GM12878 (cell line): Measurements from ENCODE around the gene MEIS2. TPM values are rescaled to one million over a fixed set of nuclear protein-coding genes. Genes with fewer than 3 reads are reported as not detected.

ENCODE experiments used
- ATAC-seq: fragments of 200-7000 bp; cut with Tn5 transposase; 3 replicates; pipeline ENCODE4 v1.9.1; 2020; ENCODE audit warnings: mild to moderate bottlenecking, moderate library complexity
- BruUV-seq: library from RNA; stranded (reverse); fragments of 400-500 nt; replicated peaks from 2 replicates; lab custom pipeline; 2021; lab: Mats Ljungman, UMichigan
- CTCF ChIA-PET: fragments of 300-600 bp; sonication (Branson Sonifier 250); formaldehyde crosslinking; extraction: SDS; loops from one replicate; lab custom pipeline; 2021; ENCODE audit warnings: inconsistent platforms; lab: Yijun Ruan, JAX
- POLR2A ChIA-PET: fragments of 350-600 bp; formaldehyde crosslinking; extraction: SDS; loops from one replicate; lab custom pipeline; 2021; ENCODE audit warnings: inconsistent platforms; lab: Charles Lee
- RAD21 ChIA-PET: fragments of 300-600 bp; sonication (Branson Sonifier 250); formaldehyde crosslinking; loops from one replicate; lab custom pipeline; 2023; ENCODE audit warnings: antibody characterized with exemption; ENCODE audit not compliant: unreplicated experiment; lab: Charles Lee
- SMC1A ChIA-PET: fragments of 300-600 bp; sonication (Branson Sonifier 250); formaldehyde crosslinking; loops from one replicate; lab custom pipeline; 2023; ENCODE audit not compliant: unreplicated experiment, uncharacterized antibody; lab: Charles Lee
- DNase-seq: peaks from one replicate; pipeline ENCODE4 v3.0.0-alpha.2; 2011; ENCODE audit warnings: low read depth, low spot score
- FAIRE-seq: peaks from 3 replicates; lab custom pipeline; 2011; peaks lifted over from hg19 to GRCh38; lab: Jason Lieb, UNC
- H2AFZ ChIP-seq: 2 replicates; pipeline ENCODE4 v1.6.0; 2011; ENCODE audit warnings: low read depth, low read length, control low read depth; ENCODE audit not compliant: control insufficient read depth
- H3K27ac ChIP-seq: 2 replicates; pipeline ENCODE4 v1.5.1; 2011; ENCODE audit warnings: control low read depth; ENCODE audit not compliant: control insufficient read depth, insufficient read depth
- H3K27me3 ChIP-seq, 2 experiments: replicated peaks in 1 of 2; 2 replicates each; pipeline versions ENCODE4 v1.6.0 to v1.6.1; 2011; ENCODE audit warnings: low read length in 1 of 2; ENCODE audit not compliant: control insufficient read depth in 2 of 2, insufficient read depth in 2 of 2
- H3K36me3 ChIP-seq, 2 experiments: 2 replicates each; pipeline ENCODE4 v1.5.1; 2011; ENCODE audit warnings: low read length in 1 of 2; ENCODE audit not compliant: control insufficient read depth in 2 of 2, insufficient read depth in 2 of 2
- H3K4me1 ChIP-seq: 2 replicates; pipeline ENCODE4 v1.6.1; 2011; ENCODE audit warnings: mild to moderate bottlenecking, low read length, moderate library complexity, mixed read lengths; ENCODE audit not compliant: control insufficient read depth, insufficient read depth
- H3K4me2 ChIP-seq: 2 replicates; pipeline ENCODE4 v1.6.0; 2011; ENCODE audit warnings: control low read depth; ENCODE audit not compliant: control insufficient read depth, insufficient read depth
- H3K4me3 ChIP-seq: fragments of 200-600 bp; sonication (generic); 2 replicates; pipeline ENCODE4 v1.5.1; 2016
- H3K79me2 ChIP-seq: 2 replicates; pipeline ENCODE4 v1.6.0; 2011; ENCODE audit warnings: low read length; ENCODE audit not compliant: control insufficient read depth, insufficient read depth
- H3K9ac ChIP-seq: 2 replicates; pipeline ENCODE4 v1.8.0; 2011; ENCODE audit warnings: low read length, control low read depth, mixed read lengths; ENCODE audit not compliant: control insufficient read depth, insufficient read depth
- H3K9me3 ChIP-seq: replicated peaks from 3 replicates; pipeline ENCODE4 v1.5.1; 2011; ENCODE audit warnings: mild to moderate bottlenecking, low read length; ENCODE audit not compliant: control insufficient read depth, insufficient read depth
- H4K20me1 ChIP-seq: 2 replicates; pipeline ENCODE4 v1.6.0; 2011; ENCODE audit not compliant: control insufficient read depth, insufficient read depth
- CBFB ChIP-seq: IDR thresholded peaks from 2 replicates; pipeline ENCODE4 v1.6.1; 2016; ENCODE audit warnings: antibody characterized with exemption, low read depth
- CEBPB ChIP-seq, 2 experiments: fragments of 150-350 bp in 1 of 2; IDR thresholded peaks; 2 replicates each; pipeline ENCODE4 v1.6.1; 2012 to 2014; ENCODE audit warnings: low read depth in 2 of 2, low read length in 2 of 2, borderline replicate concordance in 1 of 2, inconsistent platforms in 1 of 2
- CREB1 ChIP-seq: IDR thresholded peaks from 2 replicates; pipeline ENCODE4 v1.6.1; 2012; ENCODE audit warnings: low read depth, mild to moderate bottlenecking, inconsistent platforms
- EED ChIP-seq: sonication (generic); IDR thresholded peaks from 2 replicates; pipeline ENCODE4 v1.6.1; 2016; ENCODE audit warnings: antibody characterized with exemption, low read depth
- ETV6 ChIP-seq, 2 experiments: fragments of 450-650 bp in 1 of 2; IDR thresholded peaks in 1 of 2; conservative IDR thresholded peaks in 1 of 2; 2 replicates each; pipeline ENCODE4 v1.6.1; 2014; ENCODE audit warnings: antibody characterized with exemption in 1 of 2, borderline replicate concordance in 1 of 2, low read depth in 1 of 2, mild to moderate bottlenecking in 1 of 2, moderate library complexity in 1 of 2
- IKZF2 ChIP-seq, 2 experiments: fragments of 450-650 bp; IDR thresholded peaks; 2 replicates each; pipeline ENCODE4 v1.6.1; 2017; ENCODE audit warnings: mild to moderate bottlenecking in 2 of 2, moderate library complexity in 2 of 2
- NBN ChIP-seq: fragments of 450-650 bp; IDR thresholded peaks from 2 replicates; pipeline ENCODE4 v1.6.1; 2016
- NFXL1 ChIP-seq: fragments of 450-650 bp; IDR thresholded peaks from 2 replicates; pipeline ENCODE4 v1.6.1; 2017; ENCODE audit warnings: antibody characterized with exemption, mild to moderate bottlenecking, borderline replicate concordance
- POU2F2 ChIP-seq: IDR thresholded peaks from 3 replicates; pipeline ENCODE4 v1.6.1; 2011; ENCODE audit warnings: low read depth, mild to moderate bottlenecking, low read length, borderline replicate concordance
- RBBP5 ChIP-seq: fragments of 200-600 bp; sonication (generic); conservative IDR thresholded peaks from 2 replicates; pipeline ENCODE4 v1.6.1; 2016
- ZBED1 ChIP-seq: IDR thresholded peaks from 2 replicates; pipeline ENCODE4 v1.6.1; 2016; ENCODE audit warnings: borderline replicate concordance
- WGBS: methylation state at CpG from one replicate; pipeline ENCODE4 v1.1.6; 2016; ENCODE audit warnings: low lambda C conversion rate; ENCODE audit not compliant: insufficient replicate concordance, insufficient coverage; ENCODE audit errors: missing lambda C conversion rate; 5-methylcytosine and 5-hydroxymethylcytosine counted together
- in situ Hi-C: fragments of 300-500 bp; cut with MboI; formaldehyde crosslinking; loops from 9 replicates; pipeline ENCODE4 v1.14.3; 2018; ENCODE audit warnings: mixed read lengths
- intact Hi-C: fragments of 100-400 bp; cut with micrococcal nuclease; formaldehyde crosslinking; loops from one replicate; pipeline ENCODE4 v1.14.2; 2022; ENCODE audit not compliant: unreplicated experiment
- polyA plus RNA-seq, 11 experiments: library from polyadenylated mRNA; depleted of rRNA in 4 of 11; unstranded in 6 of 11; stranded (reverse) in 5 of 11; fragments of >200 nt; fragmentation: Nextera tagmentation in 4 of 11; fragmentation: Illumina TruSeq in 1 of 11; extraction: Ambion mirVana in 4 of 11; extraction: Trizol in 1 of 11; gene quantifications; 1 replicate in 1 of 11; 2 replicates in 10 of 11; pipeline versions ENCODE4 v1.2.1 to v1.2.3, GENCODE V29; 2011 to 2016; ENCODE audit warnings: inconsistent platforms in 2 of 11, missing spikeins in 2 of 11, low read depth in 1 of 11
- total RNA-seq, 4 experiments: library from RNA; depleted of rRNA in 3 of 4; stranded (reverse); fragments of >200 nt in 3 of 4; fragmentation: Illumina TruSeq in 1 of 4; extraction: Trizol in 1 of 4; gene quantifications; 2 replicates each; pipeline versions ENCODE4 v1.2.1 to v1.2.3, GENCODE V29; 2013 to 2021
- TF ChIP-seq, protein P1 (sequence below): fragments of 450-650 bp; IDR thresholded peaks from 2 replicates; pipeline ENCODE4 v1.6.1; 2018; ENCODE audit warnings: mild to moderate bottlenecking, low read depth, moderate library complexity; ENCODE audit not compliant: partially characterized antibody

MEIS2 gene
- total and polyA plus RNA-seq, 10 of the 15 experiments (the other 5 are each of a cell fraction or from before 2014, with no cell fraction given), result 9.2 to 54.0 (median 20.4) TPM

DNA sequence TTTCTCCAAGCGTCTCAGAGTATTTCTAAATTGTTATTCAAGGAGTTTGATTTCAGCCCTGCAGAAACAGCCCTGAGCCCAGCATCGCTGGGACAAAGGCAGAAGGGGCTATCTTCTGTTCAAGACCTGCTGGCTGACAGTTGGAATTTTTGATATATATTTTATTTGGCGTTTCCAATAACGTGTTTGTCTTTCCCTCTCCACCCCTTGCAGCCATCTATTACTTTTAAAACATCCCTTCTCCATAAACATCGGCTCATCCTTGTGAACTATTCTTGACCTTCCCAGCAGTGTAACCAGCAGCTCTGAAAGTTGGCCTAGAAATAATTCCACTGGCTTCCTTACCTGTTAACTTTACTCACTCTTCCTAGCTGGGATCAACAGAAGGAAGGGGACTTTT is 5.5 kb upstream of the MEIS2 start (continued):
- TF ChIP-seq, protein P1, sequence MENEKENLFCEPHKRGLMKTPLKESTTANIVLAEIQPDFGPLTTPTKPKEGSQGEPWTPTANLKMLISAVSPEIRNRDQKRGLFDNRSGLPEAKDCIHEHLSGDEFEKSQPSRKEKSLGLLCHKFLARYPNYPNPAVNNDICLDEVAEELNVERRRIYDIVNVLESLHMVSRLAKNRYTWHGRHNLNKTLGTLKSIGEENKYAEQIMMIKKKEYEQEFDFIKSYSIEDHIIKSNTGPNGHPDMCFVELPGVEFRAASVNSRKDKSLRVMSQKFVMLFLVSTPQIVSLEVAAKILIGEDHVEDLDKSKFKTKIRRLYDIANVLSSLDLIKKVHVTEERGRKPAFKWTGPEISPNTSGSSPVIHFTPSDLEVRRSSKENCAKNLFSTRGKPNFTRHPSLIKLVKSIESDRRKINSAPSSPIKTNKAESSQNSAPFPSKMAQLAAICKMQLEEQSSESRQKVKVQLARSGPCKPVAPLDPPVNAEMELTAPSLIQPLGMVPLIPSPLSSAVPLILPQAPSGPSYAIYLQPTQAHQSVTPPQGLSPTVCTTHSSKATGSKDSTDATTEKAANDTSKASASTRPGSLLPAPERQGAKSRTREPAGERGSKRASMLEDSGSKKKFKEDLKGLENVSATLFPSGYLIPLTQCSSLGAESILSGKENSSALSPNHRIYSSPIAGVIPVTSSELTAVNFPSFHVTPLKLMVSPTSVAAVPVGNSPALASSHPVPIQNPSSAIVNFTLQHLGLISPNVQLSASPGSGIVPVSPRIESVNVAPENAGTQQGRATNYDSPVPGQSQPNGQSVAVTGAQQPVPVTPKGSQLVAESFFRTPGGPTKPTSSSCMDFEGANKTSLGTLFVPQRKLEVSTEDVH, result no peak
- no peak for TF ChIP-seq ZBED1
- TF ChIP-seq ETV6 (conservative IDR thresholded peaks at IDR 0.05 in 1 of 2, IDR thresholded peaks at IDR 0.05 in 1 of 2; ENCODE audit: borderline replicate concordance in 1 of 2, low read depth in 1 of 2), result no peak
- no peak for TF ChIP-seq POU2F2
- no peak for TF ChIP-seq NFXL1
- TF ChIP-seq CREB1, result no peak
- no peak for TF ChIP-seq RBBP5

DNA sequence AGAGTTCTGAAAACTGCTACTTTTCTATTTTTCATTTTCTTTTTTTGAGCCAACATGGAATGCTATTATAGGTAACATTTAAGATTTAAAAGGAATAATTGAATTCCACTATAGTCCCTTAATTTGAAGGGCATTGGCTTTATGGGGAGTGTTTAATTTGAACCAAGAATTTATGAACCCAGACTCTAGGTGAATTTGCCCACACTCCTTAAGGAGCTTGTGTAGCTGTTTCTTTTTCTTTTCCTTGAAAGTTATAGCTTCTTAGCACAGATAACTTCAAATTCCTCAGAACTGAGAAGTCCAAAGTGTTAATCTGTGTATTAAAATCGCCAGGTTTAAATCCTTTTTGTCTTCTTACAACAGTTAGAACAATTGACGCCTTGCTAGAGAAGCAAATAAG is 4.7 kb upstream of the MEIS2 start:
- 36% methylated on average over 2 of the region's 2 CpGs for WGBS
- H3K9ac ChIP-seq, result no peak overlapping the region
- ATAC-seq, result no peak
- no peaks in the 10 kb centered on the region for H3K79me2 ChIP-seq
- no TSS peak for BruUV-seq
- no peak for FAIRE-seq
- RAD21 ChIA-PET, result interaction anchor here (1.0 to 3.6 kb wide), 3 partner anchors 218 to 604 kb away, joined by 3 to 39 read pairs (median 3); no protein-coding TSS in a partner anchor
- H3K4me3 ChIP-seq, result no peak overlapping the region
- no peaks in the 10 kb centered on the region for H4K20me1 ChIP-seq
- intact Hi-C loops (loop anchor here (10.0 kb wide), 1 partner anchor 1580 kb away; no protein-coding TSS in a partner anchor), in situ Hi-C loops (loop anchor here (10.0 kb wide), 1 partner anchor 610 kb away; no protein-coding TSS in a partner anchor)
- CTCF ChIA-PET, result interaction anchor here (0.8 to 5.2 kb wide), 14 partner anchors 19 to 1353 kb away, joined by 3 to 66 read pairs (median 4); no protein-coding TSS in a partner anchor
- peaks cover 1 to 28% of the 10 kb centered on the region in 2 experiments; a peak in 3 of 4 replicates for H3K27me3 ChIP-seq
- no peaks in the 10 kb centered on the region for H3K36me3 ChIP-seq
- no peak overlapping the region for H2AFZ ChIP-seq
- H3K9me3 ChIP-seq, result no peaks in the 10 kb centered on the region
- no peak overlapping the region for H3K4me2 ChIP-seq
- DNase-seq, result no peak
- SMC1A ChIA-PET, result interaction anchor here (0.7 to 12.8 kb wide), 10 partner anchors 18 to 603 kb away, joined by 3 to 130 read pairs (median 4); no protein-coding TSS in a partner anchor
- H3K27ac ChIP-seq, result no peak overlapping the region
- POLR2A ChIA-PET, result interaction anchor here (0.5 to 0.6 kb wide), 2 partner anchors 10 to 27 kb away, joined by 3 to 9 read pairs; no protein-coding TSS in a partner anchor
- H3K4me1 ChIP-seq, result no peaks in the 10 kb centered on the region; the same call in 1 of the 2 replicates
- TF ChIP-seq CBFB (no peak), EED (no peak), NBN (no peak), IKZF2 (IDR thresholded peaks at IDR 0.05) (no peak), CEBPB (IDR thresholded peaks at IDR 0.05; ENCODE audit: borderline replicate concordance in 1 of 2, low read depth in 2 of 2, low read length in 2 of 2) (no peak)
